ENCODE results near the gene BID.
"Not testable (repeated sequence)": the region's sequence is repeated elsewhere in the genome, so short reads cannot be mapped to it uniquely, and the experiment has no call there.

The BID gene

GRCh38 chr22:17769716-17770082 lies 4.6 kb downstream of the BID start:
- DNase-seq (ENCODE audit: low read depth in 2 of 2) = no peak

GRCh38 chr22:17769013-17769715 lies 5.1 kb downstream of the BID start:
- no peak for DNase-seq (ENCODE audit: low read depth in 2 of 2)

GRCh38 chr22:17767233-17768065 lies 6.8 kb downstream of the BID start:
- DNase-seq (ENCODE audit: low read depth in 2 of 2) = peak in 1 of 2 donors; percentile 51

GRCh38 chr22:17764852-17765251 lies 9.4 kb downstream of the BID start:
- DNase-seq (ENCODE audit: low read depth in 2 of 2) = not testable (repeated sequence)

GRCh38 chr22:17764036-17764435 lies 10.2 kb downstream of the BID start:
- no peak for DNase-seq (ENCODE audit: low read depth in 2 of 2)

- not testable (repeated sequence) for DNase-seq (ENCODE audit: low read depth in 2 of 2)
Observed at GRCh38 chr22:17763442-17763841, 10.8 kb downstream of the BID start.

GRCh38 chr22:17761138-17761488 lies 13.2 kb downstream of the BID start:
- no peak for DNase-seq (ENCODE audit: low read depth in 2 of 2)

GRCh38 chr22:17754233-17754925 lies 19.9 kb downstream of the BID start:
- no peak for DNase-seq (ENCODE audit: low read depth in 2 of 2)

- DNase-seq (ENCODE audit: low read depth in 2 of 2) = no peak
Observed at GRCh38 chr22:17753401-17753989, 20.8 kb downstream of the BID start.

GRCh38 chr22:17751596-17751995 lies 22.7 kb downstream of the BID start:
- DNase-seq (ENCODE audit: low read depth in 2 of 2) = no peak

- no peak for DNase-seq (ENCODE audit: low read depth in 2 of 2)
Observed at GRCh38 chr22:17749605-17750395, 24.5 kb downstream of the BID start.

GRCh38 chr22:17748555-17749353 lies 25.5 kb downstream of the BID start:
- no peak for DNase-seq (ENCODE audit: low read depth in 2 of 2)

GRCh38 chr22:17746916-17747315 lies 27.4 kb downstream of the BID start:
- DNase-seq (ENCODE audit: low read depth in 2 of 2) = no peak

GRCh38 chr22:17744430-17744829 lies 29.8 kb downstream of the BID start:
- DNase-seq (ENCODE audit: low read depth in 2 of 2) = no peak

- no peak for DNase-seq (ENCODE audit: low read depth in 2 of 2)
Observed at GRCh38 chr22:17743661-17744411, 30.4 kb downstream of the BID start.

- peak; percentile 59 for DNase-seq (ENCODE audit: low read depth in 2 of 2)
Observed at GRCh38 chr22:17742527-17742902, 31.8 kb downstream of the BID start.

GRCh38 chr22:17741866-17742526 lies 32.3 kb downstream of the BID start:
- DNase-seq (ENCODE audit: low read depth in 2 of 2) = no peak

- DNase-seq (ENCODE audit: low read depth in 2 of 2) = no peak
Observed at GRCh38 chr22:17739196-17739975, 34.9 kb downstream of the BID start.

Data from stimulated activated CD4-positive, alpha-beta T cell treated with anti-CD3 and anti-CD28 coated beads, Interleukin-4, amount 100 ng/mL, for 48 hours (primary cell).